AG09309 (cell line): ENCODE measurements around the gene GPATCH1.
A peak's percentile ranks its signal among the peaks of the same experiment; 100 is the strongest.
"Not testable (repeated sequence)": the region's sequence is repeated elsewhere in the genome, so short reads cannot be mapped to it uniquely, and the experiment has no call there.

Experiments
- DNase-seq: peaks from one replicate; pipeline ENCODE4 v3.0.0-alpha.2; 2010; ENCODE audit warnings: low read depth
- H3K4me3 ChIP-seq: 2 replicates; pipeline ENCODE4 v1.5.1; 2011; ENCODE audit warnings: mild to moderate bottlenecking, low read depth, low read length, moderate library complexity; ENCODE audit not compliant: control insufficient read depth
- CTCF ChIP-seq: IDR thresholded peaks from 2 replicates; pipeline ENCODE4 v1.5.1; 2011; ENCODE audit warnings: mild to moderate bottlenecking, low read depth, low read length, inconsistent platforms; ENCODE audit not compliant: insufficient read depth, control insufficient read depth; ENCODE audit errors: missing control alignments

The GPATCH1 gene

GRCh38 chr19:33080761-33081681 lies at the start of gene GPATCH1:
GPATCH1 (plus strand) TSS chr19:33081181; CDS start chr19:33081194, 13 bp downstream.
- TF ChIP-seq CTCF = no peak
- peak within 1 kb of the TSS; percentile 91 for H3K4me3 ChIP-seq
- DNase-seq = peak; percentile 20

DNA sequence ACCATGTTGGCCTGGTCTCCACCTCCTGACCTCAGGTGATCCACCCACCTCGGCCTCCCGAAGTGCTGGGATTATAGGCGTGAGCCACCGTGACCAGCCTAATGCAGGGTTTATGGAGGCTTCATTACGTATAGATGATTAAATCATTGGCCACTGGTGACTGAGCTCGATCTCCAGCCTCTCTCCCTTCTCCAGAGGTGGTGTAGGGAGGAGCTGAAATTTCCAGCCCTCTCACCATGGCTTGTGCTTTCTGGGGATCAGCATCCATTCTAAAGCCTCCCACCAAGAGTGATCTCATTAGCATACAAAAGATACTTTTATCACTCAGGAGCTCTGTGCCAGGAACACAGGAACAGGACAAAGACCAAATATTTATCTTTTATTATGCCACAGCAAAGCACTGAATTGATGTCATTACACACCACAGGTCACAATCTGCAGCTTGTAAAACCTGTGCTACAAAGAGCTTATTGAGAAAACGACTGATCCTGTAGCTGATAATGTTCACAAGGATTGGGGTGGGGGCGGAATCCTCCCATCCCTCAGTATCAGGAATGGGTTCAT lies 48.7 kb upstream of the GPATCH1 start:
- no peak for DNase-seq
- H3K4me3 ChIP-seq = no peak overlapping the region
- no peak for TF ChIP-seq CTCF

DNA sequence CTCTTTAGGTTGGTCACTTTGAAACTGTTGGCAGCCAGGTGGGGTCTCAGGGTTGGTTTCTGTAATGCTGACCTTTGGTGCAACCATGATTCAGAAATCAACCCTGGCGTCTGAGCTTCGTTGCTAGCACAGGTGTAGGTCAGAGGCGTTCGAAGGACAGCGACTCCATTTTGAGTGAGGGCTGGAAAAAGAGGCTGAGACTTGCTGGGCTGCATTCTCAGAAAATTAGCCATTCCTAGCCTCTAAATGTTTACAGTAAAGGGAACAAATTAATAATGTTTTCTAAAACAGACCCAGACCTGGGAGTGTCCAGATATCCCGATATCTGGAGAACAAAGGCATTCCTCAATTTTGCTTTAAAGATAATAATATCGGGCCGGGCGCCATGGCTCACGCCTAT lies 45.5 kb upstream of the GPATCH1 start:
- no peak overlapping the region for H3K4me3 ChIP-seq
- DNase-seq = no peak
- no peak for TF ChIP-seq CTCF

DNA sequence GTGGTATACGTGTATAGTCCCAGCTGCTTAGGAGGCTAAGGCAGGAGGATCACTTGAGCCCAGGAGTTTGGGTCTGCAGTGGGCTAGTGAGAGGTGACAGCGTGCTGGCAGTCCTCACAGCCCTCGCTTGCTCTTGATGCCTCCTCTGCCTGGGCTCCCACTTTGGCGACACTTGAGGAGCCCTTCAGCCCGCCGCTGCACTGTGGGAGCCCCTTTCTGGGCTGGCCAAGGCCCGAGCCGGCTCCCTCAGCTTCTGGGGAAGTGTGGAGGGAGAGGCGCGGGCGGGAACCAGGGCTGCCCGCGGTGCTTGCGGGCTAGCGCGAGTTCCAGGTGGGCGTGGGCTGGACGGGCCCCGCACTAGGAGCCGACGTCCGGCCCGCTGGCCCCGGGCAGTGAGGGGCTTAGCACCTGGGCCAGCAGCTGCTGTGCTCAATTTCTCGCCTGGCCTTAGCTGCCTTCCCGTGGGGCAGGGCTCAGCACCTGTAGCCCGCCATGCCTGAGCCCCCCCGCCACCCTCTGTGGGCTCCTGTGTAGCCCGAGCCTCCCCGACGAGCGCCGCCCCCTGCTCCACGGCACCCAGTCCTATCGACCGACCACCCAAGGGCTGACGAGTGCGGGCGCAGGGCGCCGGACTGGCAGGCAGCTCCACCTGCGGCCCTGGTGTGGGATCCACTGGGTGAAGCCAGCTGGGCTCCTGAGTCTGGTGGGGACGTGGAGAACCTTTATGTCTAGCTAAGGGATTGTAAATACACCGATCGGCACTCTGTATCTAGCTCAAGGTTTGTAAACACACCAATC lies 44.4 kb upstream of the GPATCH1 start:
- DNase-seq, H3K4me3 ChIP-seq: not testable (repeated sequence)

DNA sequence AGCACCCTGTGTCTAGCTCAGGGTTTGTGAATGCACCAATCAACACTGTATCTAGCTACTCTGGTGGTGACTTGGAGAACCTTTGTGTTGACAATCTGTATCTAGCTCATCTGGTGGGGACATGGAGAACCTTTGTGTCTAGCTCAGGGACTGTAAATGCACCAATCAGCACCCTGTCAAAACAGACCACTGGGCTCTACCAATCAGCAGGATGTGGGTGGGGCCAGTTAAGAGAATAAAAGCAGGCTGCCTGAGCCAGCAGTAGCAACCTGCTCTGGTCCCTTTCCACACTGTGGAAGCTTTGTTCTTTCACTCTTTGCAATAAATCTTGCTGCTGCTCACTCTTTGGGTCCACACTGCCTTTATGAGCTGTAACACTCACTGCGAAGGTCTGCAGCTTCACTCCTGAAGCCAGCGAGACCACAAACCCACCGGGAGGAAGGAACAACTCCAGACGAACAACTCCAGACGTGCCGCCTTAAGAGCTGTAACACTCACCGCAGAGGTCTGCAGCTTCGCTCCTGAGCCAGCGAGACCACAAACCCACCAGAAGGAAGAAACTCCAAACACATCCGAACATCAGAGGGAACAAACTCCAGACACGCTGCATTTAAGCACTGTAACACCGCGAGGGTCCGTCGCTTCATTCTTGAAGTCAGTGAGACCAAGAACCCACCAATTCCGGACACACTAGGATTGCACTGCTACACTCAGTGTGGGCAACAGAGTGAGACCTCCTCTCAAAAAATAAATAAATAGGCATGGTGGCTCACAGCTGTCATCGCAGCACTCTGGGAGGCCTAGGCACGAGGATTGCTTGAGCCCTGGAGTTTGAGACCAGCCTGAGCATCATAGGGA lies 43.6 kb upstream of the GPATCH1 start:
- not testable (repeated sequence) for DNase-seq, H3K4me3 ChIP-seq

- TF ChIP-seq CTCF = no peak
- DNase-seq = no peak
- no peak overlapping the region for H3K4me3 ChIP-seq
Measured at GRCh38 chr19:33039108-33039599, 41.8 kb upstream of the GPATCH1 start.

DNA sequence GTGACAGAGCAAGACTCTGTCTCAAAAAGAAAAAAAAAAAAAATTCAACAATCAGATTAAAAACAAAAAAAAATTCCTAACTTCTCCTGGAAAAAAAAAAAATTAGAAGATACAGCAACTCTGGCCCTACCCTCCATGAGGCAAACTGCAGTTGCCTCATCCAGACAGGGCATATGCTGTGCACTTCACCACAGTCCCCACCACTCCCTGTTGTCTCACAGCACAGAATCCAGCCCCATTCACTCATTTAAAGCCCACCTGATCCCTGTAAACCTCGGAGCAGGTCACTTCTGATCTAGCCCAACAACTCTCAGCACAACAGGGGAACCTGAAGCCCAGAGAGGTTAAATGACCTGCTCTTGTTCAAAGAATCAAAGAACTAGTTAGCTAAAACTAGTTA lies 41.2 kb upstream of the GPATCH1 start:
- H3K4me3 ChIP-seq = no peak overlapping the region
- no peak for TF ChIP-seq CTCF
- no peak for DNase-seq
